SK-N-MC (cell line): ENCODE results near the gene REEP3.
"Not testable (repeated sequence)": the region's sequence is repeated elsewhere in the genome, so short reads cannot be mapped to it uniquely, and the experiment has no call there.

ENCODE experiments used
- EZH2 ChIP-seq: fragments of 200-600 bp; sonication (generic); IDR thresholded peaks from one replicate; pipeline ENCODE4 v1.6.1; 2017; ENCODE audit warnings: antibody characterized with exemption
- FOXP2 ChIP-seq: optimal IDR thresholded peaks from 2 replicates; pipeline ENCODE3; 2011; ENCODE audit warnings: mild to moderate bottlenecking, moderate library complexity; ENCODE audit not compliant: insufficient read depth; ENCODE audit errors: extremely low read length, control extremely low read depth
- POLR2AphosphoS5 ChIP-seq: IDR thresholded peaks from 2 replicates; pipeline ENCODE4 v1.6.1; 2012; ENCODE audit warnings: mild to moderate bottlenecking, low read depth, low read length, borderline replicate concordance

DNA sequence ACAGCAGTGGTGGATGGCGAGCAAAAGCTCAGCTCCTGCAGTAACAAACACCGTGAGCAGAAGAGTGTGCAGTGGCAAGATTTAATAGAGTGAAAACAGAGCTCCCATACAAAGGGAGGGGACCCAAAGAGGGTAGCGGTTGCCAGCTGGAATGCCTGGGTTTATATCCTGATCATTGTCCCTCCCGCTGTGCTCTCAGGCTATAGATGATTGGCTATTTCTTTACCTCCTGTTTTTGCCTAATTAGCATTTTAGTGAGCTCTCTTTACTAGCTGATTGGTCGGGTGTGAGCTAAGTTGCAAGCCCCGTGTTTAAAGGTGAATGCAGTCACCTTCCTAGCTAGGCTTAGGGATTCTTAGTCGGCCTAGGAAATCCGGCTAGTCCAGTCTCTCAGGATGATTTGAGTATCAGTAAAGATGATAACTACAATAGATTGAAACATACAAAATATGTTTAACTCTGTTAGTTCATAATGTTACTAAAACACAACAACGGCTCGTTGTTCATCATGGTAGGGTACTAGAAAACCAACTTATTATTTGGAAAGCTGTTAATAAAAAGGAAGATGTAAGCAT is 143.9 kb downstream of the REEP3 start:
- not testable (repeated sequence) for TF ChIP-seq EZH2, POLR2AphosphoS5, FOXP2
